GM12891 (cell line): Measurements from ENCODE around the gene GABRP.

Source experiments
- POLR2A ChIP-seq: IDR thresholded peaks from 2 replicates; pipeline ENCODE4 v1.6.1; 2011; ENCODE audit warnings: low read depth, low read length, control low read depth
- TAF1 ChIP-seq: IDR thresholded peaks from 2 replicates; pipeline ENCODE4 v1.6.1; 2011; ENCODE audit warnings: low read depth, low read length, control low read depth

GRCh38 chr5:170792878-170793277 lies 9.4 kb downstream of the GABRP start:
- no peak for TF ChIP-seq POLR2A
- no peak for TF ChIP-seq TAF1
